Adipocyte (in vitro differentiated cells): ENCODE measurements around the gene DGAT2.

Experiments used
- DNase-seq: peaks from one replicate; pipeline ENCODE4 v3.0.0-alpha.2; 2015; ENCODE audit warnings: low read depth
- H3K27me3 ChIP-seq: replicated peaks from 2 replicates; pipeline ENCODE4 v1.7.0; 2013; ENCODE audit warnings: mild to moderate bottlenecking, low read length, moderate library complexity; ENCODE audit not compliant: control insufficient read depth, insufficient read depth
- H3K36me3 ChIP-seq: 2 replicates; pipeline ENCODE4 v1.7.0; 2013; ENCODE audit warnings: low read length, mild to moderate bottlenecking, moderate library complexity; ENCODE audit not compliant: control insufficient read depth, insufficient read depth, severe bottlenecking
- H3K4me1 ChIP-seq: 2 replicates; pipeline ENCODE4 v1.7.0; 2013; ENCODE audit warnings: mild to moderate bottlenecking, low read length, moderate library complexity; ENCODE audit not compliant: control insufficient read depth, insufficient read depth
- H3K4me3 ChIP-seq: 2 replicates; pipeline ENCODE4 v1.7.0; 2013; ENCODE audit warnings: mild to moderate bottlenecking, low read length, moderate library complexity
- H3K9ac ChIP-seq: 2 replicates; pipeline ENCODE4 v1.7.0; 2013; ENCODE audit warnings: mild to moderate bottlenecking, low read length, moderate library complexity
- H3K9me3 ChIP-seq: 2 replicates; pipeline ENCODE4 v1.7.0; 2013; ENCODE audit warnings: mild to moderate bottlenecking, low read length, moderate library complexity; ENCODE audit not compliant: control insufficient read depth

Gene DGAT2

GRCh38 chr11:75816561-75817239 is 48.1 kb downstream of the DGAT2 start:
- Histone ChIP-seq H3K9me3 (no peaks in the 10 kb centered on the region), H3K4me1 (peaks cover 51% of the 10 kb centered on the region), H3K27me3 (no peaks in the 10 kb centered on the region), H3K36me3 (no peaks in the 10 kb centered on the region), H3K4me3 (peak overlapping the region; percentile 98), H3K9ac (peak overlapping the region; percentile 96)
- no peak for DNase-seq

- Histone ChIP-seq H3K36me3 (no peaks in the 10 kb centered on the region), H3K4me3 (no peak overlapping the region), H3K9ac (no peak overlapping the region), H3K9me3 (no peaks in the 10 kb centered on the region), H3K4me1 (peaks cover 47% of the 10 kb centered on the region), H3K27me3 (no peaks in the 10 kb centered on the region)
- DNase-seq, result peak; percentile 63
Observed at GRCh38 chr11:75820645-75821044, 52.1 kb downstream of the DGAT2 start.

- no peaks in the 10 kb centered on the region for H3K36me3 ChIP-seq
- no peaks in the 10 kb centered on the region for H3K27me3 ChIP-seq
- H3K9me3 ChIP-seq, result no peaks in the 10 kb centered on the region
- no peak for DNase-seq
- peaks cover 46% of the 10 kb centered on the region for H3K4me1 ChIP-seq
- H3K4me3 ChIP-seq, result no peak overlapping the region
- H3K9ac ChIP-seq, result no peak overlapping the region
Observed at GRCh38 chr11:75821202-75821601, 52.6 kb downstream of the DGAT2 start.

- peaks cover 44% of the 10 kb centered on the region for H3K4me1 ChIP-seq
Observed at GRCh38 chr11:75822541-75822940, 54.0 kb downstream of the DGAT2 start.

GRCh38 chr11:75823415-75823814 is 54.8 kb downstream of the DGAT2 start:
- Histone ChIP-seq H3K4me3 (no peak overlapping the region), H3K36me3 (no peaks in the 10 kb centered on the region), H3K9ac (peak overlapping the region; percentile 62), H3K4me1 (peaks cover 52% of the 10 kb centered on the region), H3K27me3 (no peaks in the 10 kb centered on the region), H3K9me3 (no peaks in the 10 kb centered on the region)
- no peak for DNase-seq

More at GRCh38 chr11:75822541-75822940, 54.0 kb downstream of the DGAT2 start:
- no peak overlapping the region for H3K4me3 ChIP-seq
- H3K9ac ChIP-seq, result no peak overlapping the region
- no peaks in the 10 kb centered on the region for H3K27me3 ChIP-seq
- H3K36me3 ChIP-seq, result no peaks in the 10 kb centered on the region
- no peaks in the 10 kb centered on the region for H3K9me3 ChIP-seq
- no peak for DNase-seq

GRCh38 chr11:75823946-75824345 is 55.4 kb downstream of the DGAT2 start:
- Histone ChIP-seq H3K9me3 (no peaks in the 10 kb centered on the region), H3K9ac (peak overlapping the region; percentile 62), H3K27me3 (no peaks in the 10 kb centered on the region), H3K36me3 (no peaks in the 10 kb centered on the region), H3K4me1 (peaks cover 52% of the 10 kb centered on the region), H3K4me3 (peak overlapping the region; percentile 63)
- DNase-seq, result no peak

- no peaks in the 10 kb centered on the region for H3K36me3 ChIP-seq
- no peaks in the 10 kb centered on the region for H3K27me3 ChIP-seq
- H3K4me1 ChIP-seq, result peaks cover 55% of the 10 kb centered on the region
- peak overlapping the region; percentile 76 for H3K9ac ChIP-seq
- peak; percentile 46 for DNase-seq
- peak overlapping the region; percentile 61 for H3K4me3 ChIP-seq
- H3K9me3 ChIP-seq, result no peaks in the 10 kb centered on the region
Observed at GRCh38 chr11:75826461-75827230, 58.1 kb downstream of the DGAT2 start.

- no peak overlapping the region for H3K4me3 ChIP-seq
- no peaks in the 10 kb centered on the region for H3K36me3 ChIP-seq
- H3K4me1 ChIP-seq, result peaks cover 58% of the 10 kb centered on the region
- DNase-seq, result peak; percentile 31
- no peaks in the 10 kb centered on the region for H3K9me3 ChIP-seq
- no peaks in the 10 kb centered on the region for H3K27me3 ChIP-seq
- H3K9ac ChIP-seq, result peak overlapping the region; percentile 54
Observed at GRCh38 chr11:75827562-75827961, 59.0 kb downstream of the DGAT2 start.

GRCh38 chr11:75831915-75832502 is 63.4 kb downstream of the DGAT2 start:
- Histone ChIP-seq H3K36me3 (no peaks in the 10 kb centered on the region), H3K27me3 (no peaks in the 10 kb centered on the region), H3K4me3 (no peak overlapping the region), H3K9me3 (no peaks in the 10 kb centered on the region), H3K4me1 (peaks cover 38% of the 10 kb centered on the region), H3K9ac (no peak overlapping the region)
- DNase-seq, result no peak

- Histone ChIP-seq H3K9ac (no peak overlapping the region), H3K4me3 (no peak overlapping the region), H3K9me3 (no peaks in the 10 kb centered on the region), H3K27me3 (no peaks in the 10 kb centered on the region), H3K36me3 (peaks cover 9% of the 10 kb centered on the region), H3K4me1 (peaks cover 19% of the 10 kb centered on the region)
- no peak for DNase-seq
Observed at GRCh38 chr11:75834728-75835127, 66.2 kb downstream of the DGAT2 start.

- no peak for DNase-seq
- no peak overlapping the region for H3K9ac ChIP-seq
Observed at GRCh38 chr11:75836417-75836816, 67.8 kb downstream of the DGAT2 start.

More at GRCh38 chr11:75836417-75836816, 67.8 kb downstream of the DGAT2 start:
- Histone ChIP-seq H3K27me3 (no peaks in the 10 kb centered on the region), H3K9me3 (no peaks in the 10 kb centered on the region), H3K4me1 (peaks cover 26% of the 10 kb centered on the region), H3K4me3 (no peak overlapping the region), H3K36me3 (peaks cover 9% of the 10 kb centered on the region)
